ENCODE measurements around the gene ZCCHC18. TPM values are rescaled to one million over a fixed set of nuclear protein-coding genes. Genes with fewer than 3 reads are reported as not detected.

ZCCHC18 gene
- total RNA-seq, 1 experiment from 2014 or later = not detected

DNA sequence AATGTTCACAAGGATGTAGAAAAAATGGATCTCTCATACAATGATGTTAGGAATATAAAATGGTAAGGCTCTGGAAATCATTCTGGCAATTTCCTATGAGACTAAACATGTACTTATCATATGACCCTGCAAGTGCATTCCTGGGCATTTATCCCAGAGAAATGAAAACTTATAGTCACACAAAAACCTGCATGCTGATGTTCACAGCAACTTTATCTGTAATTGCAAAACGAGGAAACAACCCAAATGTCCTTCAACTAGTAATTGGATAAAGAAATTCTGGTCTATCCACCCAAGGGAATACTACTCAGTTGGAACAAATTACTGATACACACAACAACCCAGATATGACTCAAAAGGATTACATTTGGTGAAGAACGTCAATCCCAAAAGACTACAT, 14.5 kb downstream of the ZCCHC18 start:
- Histone ChIP-seq H2AFZ (ENCODE audit: low read depth, low read length, poor library complexity, severe bottlenecking) (no peak overlapping the region), H4K20me1 (ENCODE audit: insufficient read depth) (no peaks in the 10 kb centered on the region), H3K27me3 (ENCODE audit: insufficient read depth, low read length) (no peaks in the 10 kb centered on the region), H3K36me3 (ENCODE audit: control insufficient read depth in 1 of 2, insufficient read depth in 2 of 2, low read length in 2 of 2) (no peaks in the 10 kb centered on the region), H3K27ac (ENCODE audit: low read depth, low read length) (no peak overlapping the region), H3K4me3 (replicated peaks in 1 of 2; ENCODE audit: low read depth in 1 of 2, low read length in 2 of 2) (no peak overlapping the region), H3K9ac (ENCODE audit: low read length) (no peak overlapping the region), H3K4me1 (ENCODE audit: control insufficient read depth in 1 of 2, insufficient read depth in 2 of 2, low read length in 2 of 2) (no peaks in the 10 kb centered on the region), H3K9me3 (ENCODE audit: control insufficient read depth in 1 of 2, insufficient read depth in 1 of 2, low read depth in 1 of 2, low read length in 2 of 2) (no peaks in the 10 kb centered on the region), H3K4me2 (ENCODE audit: low read length) (no peak overlapping the region), H3K79me2 (ENCODE audit: insufficient read depth, low read length) (no peaks in the 10 kb centered on the region), H3K9me2 (ENCODE audit: insufficient read depth) (no peaks in the 10 kb centered on the region)
- POLR2A ChIA-PET = no interaction called here
- CTCF ChIA-PET = no interaction called here
- TF ChIP-seq CEBPB (IDR thresholded peaks at IDR 0.05; ENCODE audit: low read depth) (no peak), FOSL1 (IDR thresholded peaks at IDR 0.05; ENCODE audit: low read depth) (no peak), POLR2A (IDR thresholded peaks at IDR 0.05; ENCODE audit: borderline replicate concordance, extremely low read depth, insufficient read depth, insufficient read length) (no peak), JUND (IDR thresholded peaks at IDR 0.05) (no peak), YY1 (IDR thresholded peaks at IDR 0.05; ENCODE audit: extremely low read depth, insufficient replicate concordance, low read depth, low read length) (no peak), ATF3 (IDR thresholded peaks at IDR 0.05) (no peak), POLR2AphosphoS5 (IDR thresholded peaks at IDR 0.05; ENCODE audit: low read depth, low read length) (no peak), ZNF274 (IDR thresholded peaks at IDR 0.05; ENCODE audit: low read depth, low read length) (no peak)
- TF ChIP-seq, protein P1, sequence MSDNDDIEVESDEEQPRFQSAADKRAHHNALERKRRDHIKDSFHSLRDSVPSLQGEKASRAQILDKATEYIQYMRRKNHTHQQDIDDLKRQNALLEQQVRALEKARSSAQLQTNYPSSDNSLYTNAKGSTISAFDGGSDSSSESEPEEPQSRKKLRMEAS (IDR thresholded peaks at IDR 0.05) = no peak
- TF ChIP-seq, protein P2, sequence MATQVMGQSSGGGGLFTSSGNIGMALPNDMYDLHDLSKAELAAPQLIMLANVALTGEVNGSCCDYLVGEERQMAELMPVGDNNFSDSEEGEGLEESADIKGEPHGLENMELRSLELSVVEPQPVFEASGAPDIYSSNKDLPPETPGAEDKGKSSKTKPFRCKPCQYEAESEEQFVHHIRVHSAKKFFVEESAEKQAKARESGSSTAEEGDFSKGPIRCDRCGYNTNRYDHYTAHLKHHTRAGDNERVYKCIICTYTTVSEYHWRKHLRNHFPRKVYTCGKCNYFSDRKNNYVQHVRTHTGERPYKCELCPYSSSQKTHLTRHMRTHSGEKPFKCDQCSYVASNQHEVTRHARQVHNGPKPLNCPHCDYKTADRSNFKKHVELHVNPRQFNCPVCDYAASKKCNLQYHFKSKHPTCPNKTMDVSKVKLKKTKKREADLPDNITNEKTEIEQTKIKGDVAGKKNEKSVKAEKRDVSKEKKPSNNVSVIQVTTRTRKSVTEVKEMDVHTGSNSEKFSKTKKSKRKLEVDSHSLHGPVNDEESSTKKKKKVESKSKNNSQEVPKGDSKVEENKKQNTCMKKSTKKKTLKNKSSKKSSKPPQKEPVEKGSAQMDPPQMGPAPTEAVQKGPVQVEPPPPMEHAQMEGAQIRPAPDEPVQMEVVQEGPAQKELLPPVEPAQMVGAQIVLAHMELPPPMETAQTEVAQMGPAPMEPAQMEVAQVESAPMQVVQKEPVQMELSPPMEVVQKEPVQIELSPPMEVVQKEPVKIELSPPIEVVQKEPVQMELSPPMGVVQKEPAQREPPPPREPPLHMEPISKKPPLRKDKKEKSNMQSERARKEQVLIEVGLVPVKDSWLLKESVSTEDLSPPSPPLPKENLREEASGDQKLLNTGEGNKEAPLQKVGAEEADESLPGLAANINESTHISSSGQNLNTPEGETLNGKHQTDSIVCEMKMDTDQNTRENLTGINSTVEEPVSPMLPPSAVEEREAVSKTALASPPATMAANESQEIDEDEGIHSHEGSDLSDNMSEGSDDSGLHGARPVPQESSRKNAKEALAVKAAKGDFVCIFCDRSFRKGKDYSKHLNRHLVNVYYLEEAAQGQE (IDR thresholded peaks at IDR 0.05; ENCODE audit: low read depth) = no peak
- TF ChIP-seq, protein P3, sequence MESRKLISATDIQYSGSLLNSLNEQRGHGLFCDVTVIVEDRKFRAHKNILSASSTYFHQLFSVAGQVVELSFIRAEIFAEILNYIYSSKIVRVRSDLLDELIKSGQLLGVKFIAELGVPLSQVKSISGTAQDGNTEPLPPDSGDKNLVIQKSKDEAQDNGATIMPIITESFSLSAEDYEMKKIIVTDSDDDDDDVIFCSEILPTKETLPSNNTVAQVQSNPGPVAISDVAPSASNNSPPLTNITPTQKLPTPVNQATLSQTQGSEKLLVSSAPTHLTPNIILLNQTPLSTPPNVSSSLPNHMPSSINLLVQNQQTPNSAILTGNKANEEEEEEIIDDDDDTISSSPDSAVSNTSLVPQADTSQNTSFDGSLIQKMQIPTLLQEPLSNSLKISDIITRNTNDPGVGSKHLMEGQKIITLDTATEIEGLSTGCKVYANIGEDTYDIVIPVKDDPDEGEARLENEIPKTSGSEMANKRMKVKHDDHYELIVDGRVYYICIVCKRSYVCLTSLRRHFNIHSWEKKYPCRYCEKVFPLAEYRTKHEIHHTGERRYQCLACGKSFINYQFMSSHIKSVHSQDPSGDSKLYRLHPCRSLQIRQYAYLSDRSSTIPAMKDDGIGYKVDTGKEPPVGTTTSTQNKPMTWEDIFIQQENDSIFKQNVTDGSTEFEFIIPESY (IDR thresholded peaks at IDR 0.05; ENCODE audit: extremely low read depth, insufficient replicate concordance, low read length) = no peak
- TF ChIP-seq, protein P4, sequence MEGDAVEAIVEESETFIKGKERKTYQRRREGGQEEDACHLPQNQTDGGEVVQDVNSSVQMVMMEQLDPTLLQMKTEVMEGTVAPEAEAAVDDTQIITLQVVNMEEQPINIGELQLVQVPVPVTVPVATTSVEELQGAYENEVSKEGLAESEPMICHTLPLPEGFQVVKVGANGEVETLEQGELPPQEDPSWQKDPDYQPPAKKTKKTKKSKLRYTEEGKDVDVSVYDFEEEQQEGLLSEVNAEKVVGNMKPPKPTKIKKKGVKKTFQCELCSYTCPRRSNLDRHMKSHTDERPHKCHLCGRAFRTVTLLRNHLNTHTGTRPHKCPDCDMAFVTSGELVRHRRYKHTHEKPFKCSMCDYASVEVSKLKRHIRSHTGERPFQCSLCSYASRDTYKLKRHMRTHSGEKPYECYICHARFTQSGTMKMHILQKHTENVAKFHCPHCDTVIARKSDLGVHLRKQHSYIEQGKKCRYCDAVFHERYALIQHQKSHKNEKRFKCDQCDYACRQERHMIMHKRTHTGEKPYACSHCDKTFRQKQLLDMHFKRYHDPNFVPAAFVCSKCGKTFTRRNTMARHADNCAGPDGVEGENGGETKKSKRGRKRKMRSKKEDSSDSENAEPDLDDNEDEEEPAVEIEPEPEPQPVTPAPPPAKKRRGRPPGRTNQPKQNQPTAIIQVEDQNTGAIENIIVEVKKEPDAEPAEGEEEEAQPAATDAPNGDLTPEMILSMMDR (IDR thresholded peaks at IDR 0.05 in 2 of 3, conservative IDR thresholded peaks at IDR 0.05 in 1 of 3; ENCODE audit: borderline replicate concordance in 1 of 3, insufficient read depth in 1 of 3, low read depth in 2 of 3, low read length in 2 of 3) = no peak
- intact Hi-C loops (cut with micrococcal nuclease) = no loop called here
- BruUV-seq (replicated peaks) = no TSS peak
- no peak for ATAC-seq
- RAD21 ChIA-PET (ENCODE audit: low non-redundant PET in 1 of 2, low total read pairs in 2 of 2, uncharacterized antibody in 2 of 2, unreplicated experiment in 2 of 2) = no interaction called here
- no peak for DNase-seq (ENCODE audit: low read depth, low spot score)
